PC-9 (cell line): ENCODE measurements around the gene LSR. TPM values are rescaled to one million over a fixed set of nuclear protein-coding genes. Genes with fewer than 3 reads are reported as not detected.

ENCODE experiments used
- BruUV-seq: library from RNA; stranded (reverse); fragments of 400-500 nt; replicated peaks from 2 replicates; lab custom pipeline; 2021; lab: Mats Ljungman, UMichigan
- CTCF ChIA-PET: fragments of 300-600 bp; sonication (Branson Sonifier 250); formaldehyde crosslinking; loops from one replicate; lab custom pipeline; 2022; ENCODE audit warnings: antibody characterized with exemption; lab: Charles Lee
- POLR2A ChIA-PET: fragments of 300-600 bp; sonication (Branson Sonifier 250); formaldehyde crosslinking; loops from one replicate; lab custom pipeline; 2022; ENCODE audit warnings: antibody characterized with exemption; ENCODE audit not compliant: unreplicated experiment; lab: Charles Lee
- DNase-seq, 2 experiments: peaks; one replicate each; pipeline versions ENCODE4 v3.0.0 to v3.0.0-alpha.2; 2015 to 2022; ENCODE audit warnings: mixed read lengths in 1 of 2
- H2AFZ ChIP-seq: fragments of 200-600 bp; sonication (generic); 2 replicates; pipeline ENCODE4 v1.8.1; 2017; ENCODE audit warnings: antibody characterized with exemption
- H3F3A ChIP-seq: fragments of 200-600 bp; sonication (generic); 2 replicates; pipeline ENCODE4 v1.8.1; 2017; ENCODE audit warnings: antibody characterized with exemption, mild to moderate bottlenecking, low read depth; ENCODE audit not compliant: insufficient read depth
- H3K27ac ChIP-seq: fragments of 200-600 bp; sonication (generic); 2 replicates; pipeline ENCODE4 v1.6.1; 2016; ENCODE audit warnings: mixed run types
- H3K27me3 ChIP-seq: fragments of 200-600 bp; sonication (generic); 2 replicates; pipeline ENCODE4 v1.6.1; 2016; ENCODE audit warnings: low read depth, mixed run types; ENCODE audit not compliant: insufficient read depth
- H3K36me3 ChIP-seq: fragments of 200-600 bp; sonication (generic); 2 replicates; pipeline ENCODE4 v1.6.1; 2016; ENCODE audit warnings: low read depth, mixed run types
- H3K4me1 ChIP-seq: fragments of 200-600 bp; sonication (generic); replicated peaks from 2 replicates; pipeline ENCODE4 v1.6.1; 2016; ENCODE audit warnings: mixed run types; ENCODE audit not compliant: insufficient read depth
- H3K4me2 ChIP-seq: fragments of 200-600 bp; sonication (generic); 2 replicates; pipeline ENCODE4 v1.6.1; 2017; ENCODE audit warnings: mixed run types
- H3K4me3 ChIP-seq: fragments of 200-600 bp; sonication (generic); 2 replicates; pipeline ENCODE4 v1.6.1; 2016; ENCODE audit warnings: mixed run types
- H3K79me2 ChIP-seq: fragments of 200-600 bp; sonication (generic); 2 replicates; pipeline ENCODE4 v1.6.1; 2017; ENCODE audit warnings: low read depth, mixed run types
- H3K9me2 ChIP-seq: fragments of 200-600 bp; sonication (generic); 2 replicates; pipeline ENCODE4 v1.8.1; 2017; ENCODE audit warnings: mild to moderate bottlenecking; ENCODE audit not compliant: insufficient read depth
- H3K9me3 ChIP-seq: fragments of 200-600 bp; sonication (generic); 2 replicates; pipeline ENCODE4 v1.8.1; 2016; ENCODE audit warnings: low read depth; ENCODE audit not compliant: insufficient read depth
- H4K20me1 ChIP-seq: fragments of 200-600 bp; sonication (generic); 2 replicates; pipeline ENCODE4 v1.8.1; 2017; ENCODE audit not compliant: insufficient read depth
- EZH2 ChIP-seq: fragments of 200-600 bp; sonication (generic); IDR thresholded peaks from 2 replicates; pipeline ENCODE4 v1.8.0; 2017; ENCODE audit warnings: antibody characterized with exemption, low read depth
- intact Hi-C: fragments of 100-400 bp; cut with micrococcal nuclease; formaldehyde crosslinking; loops from one replicate; pipeline ENCODE4 v1.10.0; 2022; ENCODE audit not compliant: unreplicated experiment
- total RNA-seq: library from RNA; stranded (reverse); gene quantifications from 2 replicates; pipeline ENCODE4 v1.2.3, GENCODE V29; 2021
- TF ChIP-seq, protein P1 (sequence below): fragments of 200-600 bp; sonication (generic); conservative IDR thresholded peaks from 2 replicates; pipeline ENCODE4 v1.6.1; 2017; ENCODE audit warnings: mixed run types, antibody characterized with exemption, mild to moderate bottlenecking, moderate library complexity

LSR gene
- total RNA-seq, 1 experiment from 2014 or later, result 145 TPM

DNA sequence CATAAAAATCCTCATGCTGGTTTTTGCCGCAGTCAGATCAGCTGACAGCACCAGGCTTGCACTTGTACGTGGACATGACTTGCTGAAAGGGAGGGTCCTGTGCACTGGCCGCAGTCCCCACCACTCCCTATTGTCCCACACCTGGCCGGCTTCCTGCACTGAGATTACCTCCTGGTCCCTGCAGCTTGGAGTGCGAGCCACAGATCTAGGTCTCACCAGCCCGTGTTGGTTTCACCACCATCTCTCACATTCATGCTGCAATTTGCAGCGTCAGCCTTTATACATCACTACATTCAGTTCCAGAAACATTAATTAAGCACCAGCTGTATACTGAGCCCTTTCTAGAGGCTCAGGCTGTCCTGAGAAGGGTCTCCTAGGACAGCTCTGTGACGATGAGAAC lies 65.2 kb downstream of the LSR start:
- BruUV-seq, result no TSS peak
- H3F3A ChIP-seq, result peaks cover 73% of the 10 kb centered on the region
- POLR2A ChIA-PET, result interaction anchor here (0.6 to 0.7 kb wide), 3 partner anchors 25 to 583 kb away, joined by 3 read pairs; no protein-coding TSS in a partner anchor
- peaks cover 84% of the 10 kb centered on the region for H3K4me1 ChIP-seq
- peaks cover 28% of the 10 kb centered on the region for H3K36me3 ChIP-seq
- 0 out of 2 replicates have a peak overlapping the region, but pooled peaks have one; percentile 28 for H3K27ac ChIP-seq
- H4K20me1 ChIP-seq, result no peaks in the 10 kb centered on the region
- H3K9me2 ChIP-seq, result no peaks in the 10 kb centered on the region
- H3K79me2 ChIP-seq, result peaks cover 46% of the 10 kb centered on the region
- intact Hi-C loops, result loop anchor here (10.0 kb wide), 1 partner anchor 621 kb away; the partner anchor contains the start of gene LRFN3
- CTCF ChIA-PET, result interaction anchor here (0.5 kb wide), 1 partner anchor 37 kb away, joined by 12 read pairs; no protein-coding TSS in a partner anchor
- peak overlapping the region; percentile 99 for H3K4me2 ChIP-seq
- TF ChIP-seq EZH2, result no peak
- TF ChIP-seq, protein P1, sequence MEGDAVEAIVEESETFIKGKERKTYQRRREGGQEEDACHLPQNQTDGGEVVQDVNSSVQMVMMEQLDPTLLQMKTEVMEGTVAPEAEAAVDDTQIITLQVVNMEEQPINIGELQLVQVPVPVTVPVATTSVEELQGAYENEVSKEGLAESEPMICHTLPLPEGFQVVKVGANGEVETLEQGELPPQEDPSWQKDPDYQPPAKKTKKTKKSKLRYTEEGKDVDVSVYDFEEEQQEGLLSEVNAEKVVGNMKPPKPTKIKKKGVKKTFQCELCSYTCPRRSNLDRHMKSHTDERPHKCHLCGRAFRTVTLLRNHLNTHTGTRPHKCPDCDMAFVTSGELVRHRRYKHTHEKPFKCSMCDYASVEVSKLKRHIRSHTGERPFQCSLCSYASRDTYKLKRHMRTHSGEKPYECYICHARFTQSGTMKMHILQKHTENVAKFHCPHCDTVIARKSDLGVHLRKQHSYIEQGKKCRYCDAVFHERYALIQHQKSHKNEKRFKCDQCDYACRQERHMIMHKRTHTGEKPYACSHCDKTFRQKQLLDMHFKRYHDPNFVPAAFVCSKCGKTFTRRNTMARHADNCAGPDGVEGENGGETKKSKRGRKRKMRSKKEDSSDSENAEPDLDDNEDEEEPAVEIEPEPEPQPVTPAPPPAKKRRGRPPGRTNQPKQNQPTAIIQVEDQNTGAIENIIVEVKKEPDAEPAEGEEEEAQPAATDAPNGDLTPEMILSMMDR, result no peak
- DNase-seq, result no peak
- no peaks in the 10 kb centered on the region for H3K27me3 ChIP-seq
- no peak overlapping the region for H3K4me3 ChIP-seq
- no peak overlapping the region for H2AFZ ChIP-seq
- H3K9me3 ChIP-seq, result no peaks in the 10 kb centered on the region

DNA sequence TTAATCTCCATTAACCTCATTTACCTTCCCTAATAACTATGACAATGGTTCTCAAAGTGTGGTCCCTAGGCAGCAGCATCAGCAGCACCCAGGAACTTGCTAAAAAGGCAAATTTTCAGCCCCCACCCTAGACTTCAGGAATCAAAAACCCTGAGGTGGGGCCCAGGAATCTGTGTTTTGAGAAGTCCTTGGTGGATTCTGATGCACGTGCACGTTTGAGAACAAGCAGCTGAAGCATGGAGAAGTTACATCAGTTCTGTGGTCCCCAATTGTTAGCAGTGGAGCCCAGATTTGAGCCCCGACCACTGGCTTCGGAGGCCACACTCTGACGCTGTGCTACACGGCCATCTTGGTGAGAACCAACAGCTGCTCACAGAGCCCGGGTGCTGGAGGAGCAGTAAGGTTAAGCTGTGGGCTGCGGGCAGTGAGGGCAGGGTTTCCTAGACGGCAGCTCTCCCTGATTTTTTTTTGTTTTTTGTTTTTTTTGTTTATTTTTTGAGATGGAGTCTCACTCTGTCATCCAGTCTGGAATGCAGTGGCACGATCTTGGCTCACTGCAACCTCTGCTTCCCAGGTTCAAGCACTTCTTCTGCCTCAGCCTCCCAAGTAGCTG lies 66.2 kb downstream of the LSR start:
- peaks cover 47% of the 10 kb centered on the region for H3K79me2 ChIP-seq
- no peaks in the 10 kb centered on the region for H3K27me3 ChIP-seq
- no peak overlapping the region for H3K4me3 ChIP-seq
- H3K36me3 ChIP-seq, result peaks cover 28% of the 10 kb centered on the region
- no peaks in the 10 kb centered on the region for H3K9me3 ChIP-seq
- no peaks in the 10 kb centered on the region for H4K20me1 ChIP-seq
- DNase-seq, result no peak
- intact Hi-C loops, result loop anchor here (5.0 to 10.0 kb wide), 2 partner anchors 402 to 620 kb away; partner anchors contain the start of genes KMT2B and LRFN3
- no TSS peak for BruUV-seq
- H3K4me1 ChIP-seq, result peaks cover 90% of the 10 kb centered on the region
- H3K9me2 ChIP-seq, result no peaks in the 10 kb centered on the region
- ChIA-PET CTCF (no interaction called here), POLR2A (interaction anchor here (0.7 kb wide), 2 partner anchors 26 to 333 kb away, joined by 3 to 5 read pairs; partner anchors contain the start of gene COX6B1)
- TF ChIP-seq EZH2, result no peak
- TF ChIP-seq, protein P1, result no peak
- no peak overlapping the region for H3K27ac ChIP-seq
- no peak overlapping the region for H3K4me2 ChIP-seq
- H3F3A ChIP-seq, result peaks cover 74% of the 10 kb centered on the region
- no peak overlapping the region for H2AFZ ChIP-seq

DNA sequence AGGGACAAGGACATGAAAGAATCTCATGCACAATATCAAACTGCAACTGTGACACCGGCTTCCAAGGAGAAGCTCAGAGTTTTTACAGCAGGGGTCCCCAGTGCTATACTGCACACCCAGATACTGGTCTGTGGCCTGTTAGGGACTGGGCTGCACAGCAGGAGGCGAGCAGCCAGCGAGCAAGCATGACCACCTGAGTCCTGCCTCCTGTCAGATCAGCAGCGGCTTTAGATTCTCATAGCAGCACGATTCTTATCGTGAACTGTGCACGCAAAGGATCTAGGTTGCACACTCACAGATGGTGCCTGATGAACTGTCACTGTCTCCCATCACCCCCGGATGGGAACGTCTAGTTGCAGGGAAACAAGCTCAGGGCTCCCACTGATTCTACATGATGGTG lies 67.1 kb downstream of the LSR start:
- intact Hi-C loops, result loop anchor here (5.0 to 10.0 kb wide), 2 partner anchors 401 to 619 kb away; partner anchors contain the start of genes KMT2B and LRFN3
- Histone ChIP-seq H3K9me2 (no peaks in the 10 kb centered on the region), H3K9me3 (no peaks in the 10 kb centered on the region), H3K36me3 (peaks cover 28% of the 10 kb centered on the region), H3K79me2 (peaks cover 45% of the 10 kb centered on the region), H3K27me3 (no peaks in the 10 kb centered on the region), H3K27ac (peak overlapping the region; percentile 98; the same call in 1 of the 2 replicates), H3F3A (peaks cover 65% of the 10 kb centered on the region), H3K4me3 (no peak overlapping the region), H3K4me2 (no peak overlapping the region; the same call in 1 of the 2 replicates), H4K20me1 (no peaks in the 10 kb centered on the region), H3K4me1 (peaks cover 90% of the 10 kb centered on the region), H2AFZ (no peak overlapping the region)
- no TSS peak for BruUV-seq
- ChIA-PET POLR2A (no interaction called here), CTCF (no interaction called here)
- no peak for DNase-seq
- TF ChIP-seq, protein P1, result no peak
- TF ChIP-seq EZH2, result no peak
